Thyroid gland (tissue), 4 donors: ENCODE measurements around the gene COX6B2. TPM values are rescaled to one million over a fixed set of nuclear protein-coding genes. Genes with fewer than 3 reads are reported as not detected.

ENCODE experiments used
- DNase-seq, 2 donors: peaks; one replicate each; pipeline ENCODE4 v3.0.0-alpha.2; 2019
- H3K27ac ChIP-seq, 3 donors: fragments of 200-600 bp; sonication (generic); 1 replicate in 2 of 3; 2 replicates in 1 of 3; pipeline ENCODE4 v1.5.1; 2016 to 2019; ENCODE audit warnings: mild to moderate bottlenecking in 1 of 3, moderate library complexity in 1 of 3
- H3K27me3 ChIP-seq: fragments of 200-600 bp; sonication (generic); one replicate; pipeline ENCODE4 v1.5.1; 2019
- H3K36me3 ChIP-seq, 2 donors: fragments of 200-600 bp; sonication (generic); one replicate each; pipeline ENCODE4 v1.5.1; 2016 to 2019
- H3K4me1 ChIP-seq, 2 donors: fragments of 200-600 bp; sonication (generic); one replicate each; pipeline ENCODE4 v1.5.1; 2017 to 2019
- H3K4me3 ChIP-seq, 3 donors: fragments of 200-600 bp; sonication (generic); replicated peaks in 1 of 3; 1 replicate in 2 of 3; 2 replicates in 1 of 3; pipeline ENCODE4 v1.5.1; 2016; ENCODE audit warnings: mild to moderate bottlenecking in 1 of 3
- H3K9me3 ChIP-seq: fragments of 200-600 bp; sonication (generic); one replicate; pipeline ENCODE4 v1.5.1; 2017
- POLR2A ChIP-seq, 2 donors: fragments of 450-650 bp; IDR thresholded peaks; one replicate each; pipeline ENCODE4 v1.6.1; 2017; ENCODE audit warnings: antibody characterized with exemption in 2 of 2, mild to moderate bottlenecking in 2 of 2, moderate library complexity in 1 of 2
- WGBS, 2 donors: methylation state at CpG; one replicate each; pipeline ENCODE4 v1.1.5; 2017; 5-methylcytosine and 5-hydroxymethylcytosine counted together
- intact Hi-C: fragments of 100-400 bp; cut with DNase I; formaldehyde crosslinking; loops from one replicate; pipeline ENCODE4 v1.15.1; 2023
- total RNA-seq, 4 donors: library from RNA; depleted of rRNA; stranded (reverse); fragments of >200 nt; gene quantifications; one replicate each; pipeline ENCODE4 v1.2.3, GENCODE V29; 2016
- TF ChIP-seq, protein P1 (sequence below), 6 experiments: fragments of 200-600 bp in 3 of 6; fragments of 450-650 bp in 3 of 6; sonication (generic) in 3 of 6; IDR thresholded peaks; one replicate each; pipeline ENCODE4 v1.5.1; 2016 to 2019; ENCODE audit warnings: antibody characterized with exemption in 6 of 6, mild to moderate bottlenecking in 2 of 6, inconsistent platforms in 1 of 6, moderate library complexity in 1 of 6

COX6B2 gene
- total RNA-seq, 4 donors from 2014 or later, result 0.94 TPM; not detected in 3

DNA sequence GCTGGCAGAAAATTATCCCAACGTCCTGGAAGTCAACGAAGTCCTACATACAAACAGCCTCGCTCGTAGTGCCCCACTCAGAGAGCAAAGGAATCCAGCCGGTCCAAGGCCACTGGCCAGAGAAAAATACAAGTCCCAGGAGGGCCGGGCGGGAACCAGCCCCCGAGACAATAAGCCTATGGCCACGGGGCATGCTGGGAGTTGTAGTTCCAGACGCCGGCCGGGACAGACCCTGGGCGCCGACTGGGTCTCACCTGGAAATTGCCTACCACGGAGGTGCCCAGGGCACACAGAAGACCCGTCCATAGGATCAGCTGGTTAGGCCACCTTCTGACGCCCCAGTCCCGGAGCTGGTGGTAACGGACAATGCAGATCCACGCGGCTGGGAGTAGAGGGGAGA is 34.7 kb downstream of the COX6B2 start:
- intact Hi-C loops, result no loop called here
- 14 to 21% methylated on average over 13 to 18 of the region's 21 CpGs for WGBS, 2 donors
- no peaks in the 10 kb centered on the region for H3K4me1 ChIP-seq
- no peak overlapping the region for H3K4me3 ChIP-seq
- H3K27me3 ChIP-seq, result no peaks in the 10 kb centered on the region
- no peaks in the 10 kb centered on the region for H3K9me3 ChIP-seq
- TF ChIP-seq POLR2A (IDR thresholded peaks at IDR 0.05), result no peak
- TF ChIP-seq, protein P1, sequence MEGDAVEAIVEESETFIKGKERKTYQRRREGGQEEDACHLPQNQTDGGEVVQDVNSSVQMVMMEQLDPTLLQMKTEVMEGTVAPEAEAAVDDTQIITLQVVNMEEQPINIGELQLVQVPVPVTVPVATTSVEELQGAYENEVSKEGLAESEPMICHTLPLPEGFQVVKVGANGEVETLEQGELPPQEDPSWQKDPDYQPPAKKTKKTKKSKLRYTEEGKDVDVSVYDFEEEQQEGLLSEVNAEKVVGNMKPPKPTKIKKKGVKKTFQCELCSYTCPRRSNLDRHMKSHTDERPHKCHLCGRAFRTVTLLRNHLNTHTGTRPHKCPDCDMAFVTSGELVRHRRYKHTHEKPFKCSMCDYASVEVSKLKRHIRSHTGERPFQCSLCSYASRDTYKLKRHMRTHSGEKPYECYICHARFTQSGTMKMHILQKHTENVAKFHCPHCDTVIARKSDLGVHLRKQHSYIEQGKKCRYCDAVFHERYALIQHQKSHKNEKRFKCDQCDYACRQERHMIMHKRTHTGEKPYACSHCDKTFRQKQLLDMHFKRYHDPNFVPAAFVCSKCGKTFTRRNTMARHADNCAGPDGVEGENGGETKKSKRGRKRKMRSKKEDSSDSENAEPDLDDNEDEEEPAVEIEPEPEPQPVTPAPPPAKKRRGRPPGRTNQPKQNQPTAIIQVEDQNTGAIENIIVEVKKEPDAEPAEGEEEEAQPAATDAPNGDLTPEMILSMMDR (IDR thresholded peaks at IDR 0.05), result no peak
- no peaks in the 10 kb centered on the region for H3K36me3 ChIP-seq
- no peak overlapping the region for H3K27ac ChIP-seq
- DNase-seq, result peak; percentile 11 to 16

DNA sequence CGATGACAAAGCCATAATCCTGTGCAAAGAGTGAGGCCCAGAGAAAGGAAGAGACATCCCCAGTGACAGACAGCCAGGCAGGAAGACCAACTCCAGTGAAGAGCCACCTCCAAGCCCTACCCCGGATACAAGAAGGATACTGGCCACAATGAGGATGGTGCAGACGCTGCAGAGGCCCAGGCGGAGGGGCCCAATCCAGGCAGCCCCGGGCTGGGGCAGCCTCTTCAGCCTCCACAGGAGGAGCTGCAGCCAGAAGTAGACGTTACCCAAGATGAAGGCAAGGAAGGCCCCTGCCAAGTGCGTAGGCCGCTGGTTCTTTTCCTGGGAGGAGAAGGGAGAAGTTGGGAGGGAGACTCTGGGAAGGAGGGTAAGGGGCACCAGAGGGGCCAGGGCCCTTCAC is 37.9 kb downstream of the COX6B2 start:
- no peak for TF ChIP-seq POLR2A (IDR thresholded peaks at IDR 0.05)
- TF ChIP-seq, protein P1 (IDR thresholded peaks at IDR 0.05), result no peak
- H3K27ac ChIP-seq, result no peak overlapping the region
- DNase-seq, result no peak
- H3K9me3 ChIP-seq, result no peaks in the 10 kb centered on the region
- intact Hi-C loops, result no loop called here
- no peaks in the 10 kb centered on the region for H3K36me3 ChIP-seq
- H3K27me3 ChIP-seq, result no peaks in the 10 kb centered on the region
- no peaks in the 10 kb centered on the region for H3K4me1 ChIP-seq
- no peak overlapping the region for H3K4me3 ChIP-seq
- 78 to 84% methylated on average over 8 of the region's 8 CpGs for WGBS, 2 donors

DNA sequence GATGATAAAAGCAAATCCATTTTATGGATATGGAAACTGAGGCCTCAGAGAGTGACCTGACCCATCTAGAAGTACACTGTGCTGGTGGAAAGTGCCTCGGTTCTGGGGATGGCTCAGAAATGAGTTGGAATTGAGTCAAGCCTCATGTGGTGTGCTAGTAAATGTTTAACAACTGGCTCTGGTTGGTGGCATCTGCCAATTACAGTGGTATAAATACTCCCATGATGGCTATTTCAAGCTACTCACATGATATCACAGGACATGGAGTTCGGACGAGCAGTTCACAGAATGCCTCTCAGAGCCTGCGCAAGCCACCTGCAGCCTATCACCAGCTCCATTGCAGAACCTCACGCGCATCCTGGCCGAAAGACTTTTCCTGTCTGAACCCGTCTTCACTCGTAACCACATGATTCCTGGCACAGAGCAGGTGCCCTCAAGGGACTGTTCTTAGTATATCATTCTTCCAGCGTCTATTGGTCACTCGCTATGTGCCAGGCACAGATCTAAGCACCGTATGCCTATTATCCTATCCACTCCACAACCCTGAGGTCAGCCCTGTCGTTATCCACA is 38.5 kb downstream of the COX6B2 start:
- no peak overlapping the region for H3K4me3 ChIP-seq
- no peak overlapping the region for H3K27ac ChIP-seq

DNA sequence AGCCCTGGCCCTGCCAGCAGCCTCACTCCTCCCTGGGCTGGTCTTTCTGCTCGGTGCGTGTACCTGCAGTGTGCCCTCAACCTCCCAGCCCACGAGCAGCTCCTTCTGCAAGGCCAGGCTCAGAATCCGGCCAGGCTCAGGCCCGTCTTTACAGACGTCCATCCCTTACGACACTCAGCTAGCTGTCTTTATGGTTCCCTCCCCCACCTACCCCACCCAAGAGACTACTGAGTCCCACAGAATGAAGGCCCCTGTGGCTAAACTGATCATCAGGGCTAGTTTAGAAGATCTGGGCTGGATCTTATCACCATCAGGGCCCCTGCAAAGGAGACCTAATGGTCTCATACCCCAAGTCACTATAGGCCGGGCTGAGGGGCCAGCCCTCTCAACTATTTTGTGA is 40.1 kb downstream of the COX6B2 start:
- no peaks in the 10 kb centered on the region for H3K36me3 ChIP-seq
- H3K27me3 ChIP-seq, result no peaks in the 10 kb centered on the region
- intact Hi-C loops, result no loop called here
- H3K27ac ChIP-seq, result no peak overlapping the region
- H3K4me1 ChIP-seq, result no peaks in the 10 kb centered on the region
- H3K9me3 ChIP-seq, result no peaks in the 10 kb centered on the region
- WGBS, 2 donors, result 84 to 92% methylated on average over 8 of the region's 8 CpGs
- DNase-seq, result no peak
- no peak for TF ChIP-seq POLR2A (IDR thresholded peaks at IDR 0.05)
- TF ChIP-seq, protein P1 (IDR thresholded peaks at IDR 0.05), result no peak
- no peak overlapping the region for H3K4me3 ChIP-seq

More for the DNA sequence above, 38.5 kb downstream of the COX6B2 start:
- TF ChIP-seq POLR2A (IDR thresholded peaks at IDR 0.05), result no peak
- TF ChIP-seq, protein P1 (IDR thresholded peaks at IDR 0.05), result no peak
- Histone ChIP-seq H3K9me3 (no peaks in the 10 kb centered on the region), H3K36me3 (no peaks in the 10 kb centered on the region), H3K4me1 (no peaks in the 10 kb centered on the region), H3K27me3 (no peaks in the 10 kb centered on the region)
- intact Hi-C loops, result no loop called here
- DNase-seq, result no peak
- WGBS, 2 donors, result 89 to 91% methylated on average over 13 of the region's 13 CpGs

DNA sequence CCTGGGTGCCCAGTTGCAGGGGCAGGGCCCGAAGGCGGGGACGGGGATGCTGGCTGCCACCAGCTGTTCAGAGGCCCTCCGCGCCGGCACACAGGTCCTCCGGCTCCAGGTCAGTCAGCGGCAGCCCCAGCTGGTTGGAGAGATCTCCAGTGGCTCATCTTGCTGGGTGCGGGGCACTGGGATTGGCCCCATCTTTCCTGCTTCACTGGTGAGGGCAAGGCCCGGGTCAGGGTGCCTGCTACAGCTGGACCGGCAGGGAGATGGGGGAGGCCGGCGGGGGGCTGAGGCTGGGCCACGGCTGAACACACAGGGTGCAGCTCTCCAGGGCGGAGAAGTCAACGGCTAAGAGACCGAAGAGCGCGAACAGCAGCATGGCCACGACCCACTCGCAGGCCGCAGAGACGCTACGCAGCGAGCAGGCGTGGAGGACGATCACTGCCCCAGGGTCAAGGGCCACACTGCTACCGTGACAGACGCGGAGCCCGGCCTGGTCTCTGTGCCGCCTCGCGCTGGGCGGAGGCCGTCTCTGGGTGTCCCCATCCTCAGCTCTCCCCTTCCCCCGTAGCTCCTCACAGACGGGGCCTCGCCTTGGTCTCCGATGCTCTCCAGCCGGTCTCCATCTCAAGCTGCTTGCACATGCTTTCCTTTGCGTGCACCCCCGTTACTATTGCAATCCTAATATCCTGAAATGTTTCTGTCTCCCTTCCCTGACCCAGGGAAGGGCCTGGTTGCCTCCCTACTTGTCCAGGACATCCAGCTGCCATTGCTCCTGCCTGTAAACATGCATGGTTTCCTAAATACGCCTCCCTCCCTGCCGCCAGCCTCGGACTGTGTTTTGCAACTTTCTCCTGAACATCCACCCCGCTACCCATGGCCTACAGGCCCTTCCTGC is 41.7 kb downstream of the COX6B2 start:
- H3K4me3 ChIP-seq, result no peak overlapping the region
- intact Hi-C loops, result no loop called here
- H3K27ac ChIP-seq, result no peak overlapping the region
- H3K27me3 ChIP-seq, result no peaks in the 10 kb centered on the region
- no peaks in the 10 kb centered on the region for H3K9me3 ChIP-seq
- WGBS, 2 donors, result 84 to 86% methylated on average over 44 to 47 of the region's 47 CpGs
- H3K4me1 ChIP-seq, result no peaks in the 10 kb centered on the region
- DNase-seq, result no peak
- no peaks in the 10 kb centered on the region for H3K36me3 ChIP-seq
- TF ChIP-seq, protein P1 (IDR thresholded peaks at IDR 0.05), result no peak
- no peak for TF ChIP-seq POLR2A (IDR thresholded peaks at IDR 0.05)
